Neural progenitor cell (in vitro differentiated cells): Measurements from ENCODE around the gene MAD2L2. TPM values are rescaled to one million over a fixed set of nuclear protein-coding genes. Genes with fewer than 3 reads are reported as not detected.
A peak's percentile ranks its signal among the peaks of the same experiment; 100 is the strongest.

Experiments
- DNase-seq: peaks from one replicate; pipeline ENCODE4 v3.0.0-alpha.2; 2016; ENCODE audit warnings: low spot score
- H2AFZ ChIP-seq: fragments of 200-600 bp; sonication (generic); replicated peaks from 2 replicates; pipeline ENCODE4 v1.6.1; 2016; ENCODE audit warnings: antibody characterized with exemption
- H3F3A ChIP-seq: fragments of 200-600 bp; sonication (generic); 2 replicates; pipeline ENCODE4 v1.6.1; 2016; ENCODE audit warnings: antibody characterized with exemption, low read depth
- H3K27ac ChIP-seq: fragments of 200-600 bp; sonication (generic); 2 replicates; pipeline ENCODE4 v1.5.1; 2016; ENCODE audit warnings: mild to moderate bottlenecking
- H3K27me3 ChIP-seq: fragments of 200-600 bp; sonication (generic); 2 replicates; pipeline ENCODE4 v1.6.1; 2016; ENCODE audit warnings: mild to moderate bottlenecking, moderate library complexity
- H3K36me3 ChIP-seq: fragments of 200-600 bp; sonication (generic); 2 replicates; pipeline ENCODE4 v1.5.1; 2016
- H3K4me1 ChIP-seq: fragments of 200-600 bp; sonication (generic); 2 replicates; pipeline ENCODE4 v1.6.1; 2016; ENCODE audit warnings: mixed run types
- H3K4me2 ChIP-seq: fragments of 200-600 bp; sonication (generic); 2 replicates; pipeline ENCODE4 v1.6.1; 2016
- H3K4me3 ChIP-seq: fragments of 200-600 bp; sonication (generic); 2 replicates; pipeline ENCODE4 v1.5.1; 2016
- H3K79me2 ChIP-seq: fragments of 200-600 bp; sonication (generic); 2 replicates; pipeline ENCODE4 v1.6.1; 2016; ENCODE audit warnings: low read depth
- H3K9ac ChIP-seq: fragments of 200-600 bp; sonication (generic); 2 replicates; pipeline ENCODE4 v1.6.1; 2016
- H3K9me3 ChIP-seq: fragments of 200-600 bp; sonication (generic); 2 replicates; pipeline ENCODE4 v1.5.1; 2016; ENCODE audit warnings: low read depth
- H4K20me1 ChIP-seq: fragments of 200-600 bp; sonication (generic); 2 replicates; pipeline ENCODE4 v1.6.1; 2016; ENCODE audit warnings: low read depth
- H3K27ac Mint-ChIP-seq: 3 replicates; pipeline ENCODE4 v1.8.0; 2021; ENCODE audit warnings: mixed read lengths
- H3K27me3 Mint-ChIP-seq: 2 replicates; pipeline ENCODE4 v1.8.0; 2022; ENCODE audit warnings: low read depth, mild to moderate bottlenecking, inconsistent platforms, moderate library complexity, mixed read lengths; ENCODE audit not compliant: insufficient read depth
- H3K36me3 Mint-ChIP-seq: 3 replicates; pipeline ENCODE4 v1.8.0; 2021; ENCODE audit warnings: mixed read lengths
- H3K4me1 Mint-ChIP-seq: 3 replicates; pipeline ENCODE4 v1.8.0; 2021; ENCODE audit warnings: mixed read lengths
- H3K4me3 Mint-ChIP-seq: 3 replicates; pipeline ENCODE4 v1.8.0; 2021; ENCODE audit warnings: mild to moderate bottlenecking, moderate library complexity, mixed read lengths
- H3K9me3 Mint-ChIP-seq: 3 replicates; pipeline ENCODE4 v1.8.0; 2020; ENCODE audit warnings: mixed read lengths
- CTCF ChIP-seq: fragments of 200-600 bp; sonication (generic); IDR thresholded peaks from 2 replicates; pipeline ENCODE4 v1.5.1; 2017; ENCODE audit warnings: antibody characterized with exemption, mild to moderate bottlenecking
- EZH2 ChIP-seq: fragments of 200-600 bp; sonication (generic); IDR thresholded peaks from 2 replicates; pipeline ENCODE4 v1.6.1; 2017; ENCODE audit warnings: antibody characterized with exemption, mild to moderate bottlenecking, moderate library complexity
- EZH2phosphoT487 ChIP-seq: fragments of 200-600 bp; sonication (generic); IDR thresholded peaks from 2 replicates; pipeline ENCODE4 v1.6.1; 2017; ENCODE audit warnings: antibody characterized with exemption
- total RNA-seq: library from RNA; depleted of rRNA; stranded (reverse); fragments of >200 nt; gene quantifications from 2 replicates; pipeline ENCODE4 v1.2.3, GENCODE V29; 2015; ENCODE audit warnings: low replicate concordance

The MAD2L2 gene
- total RNA-seq, 1 donor from 2014 or later: 108 TPM

GRCh38 chr1:11701551-11701961 is 20.6 kb upstream of the MAD2L2 start:
- peak; percentile 42 for DNase-seq
- peak overlapping the region; percentile 61 for H3K4me3 Mint-ChIP-seq
- H3K36me3 Mint-ChIP-seq: no peaks in the 10 kb centered on the region
- H3K9ac ChIP-seq: no peak overlapping the region
- H3K36me3 ChIP-seq: no peaks in the 10 kb centered on the region
- peaks cover 45% of the 10 kb centered on the region for H3F3A ChIP-seq
- H3K27ac Mint-ChIP-seq: peak overlapping the region; percentile 32
- peak overlapping the region; percentile 40 for H3K4me2 ChIP-seq
- H3K4me3 ChIP-seq: no peak overlapping the region
- peaks cover 89% of the 10 kb centered on the region for H3K79me2 ChIP-seq
- H3K4me1 Mint-ChIP-seq: peaks cover 42% of the 10 kb centered on the region
- H3K27me3 ChIP-seq: no peaks in the 10 kb centered on the region
- no peaks in the 10 kb centered on the region for H3K27me3 Mint-ChIP-seq
- H3K27ac ChIP-seq: peak overlapping the region; percentile 75
- no peak for TF ChIP-seq EZH2phosphoT487
- TF ChIP-seq CTCF: no peak
- TF ChIP-seq EZH2: no peak
- no peaks in the 10 kb centered on the region for H3K9me3 ChIP-seq
- H3K4me1 ChIP-seq: peaks cover 42% of the 10 kb centered on the region
- H2AFZ ChIP-seq: no peak overlapping the region
- peaks cover 72% of the 10 kb centered on the region for H4K20me1 ChIP-seq
- H3K9me3 Mint-ChIP-seq: no peaks in the 10 kb centered on the region

- Histone ChIP-seq H3K9ac (no peak overlapping the region), H2AFZ (no peak overlapping the region), H3K27me3 (no peaks in the 10 kb centered on the region), H3K36me3 (no peaks in the 10 kb centered on the region), H3F3A (peaks cover 52% of the 10 kb centered on the region), H3K27ac (peak overlapping the region; percentile 75), H3K4me1 (peaks cover 44% of the 10 kb centered on the region), H4K20me1 (peaks cover 69% of the 10 kb centered on the region), H3K4me2 (peak overlapping the region; percentile 46), H3K4me3 (no peak overlapping the region), H3K79me2 (peaks cover 91% of the 10 kb centered on the region), H3K9me3 (no peaks in the 10 kb centered on the region)
- no peaks in the 10 kb centered on the region for H3K27me3 Mint-ChIP-seq
- H3K4me1 Mint-ChIP-seq: peaks cover 42% of the 10 kb centered on the region
- H3K27ac Mint-ChIP-seq: peak overlapping the region; percentile 32
- TF ChIP-seq EZH2phosphoT487 (no peak), EZH2 (no peak), CTCF (no peak)
- no peaks in the 10 kb centered on the region for H3K36me3 Mint-ChIP-seq
- H3K4me3 Mint-ChIP-seq: peak overlapping the region; percentile 61
- DNase-seq: peak; percentile 37
- no peaks in the 10 kb centered on the region for H3K9me3 Mint-ChIP-seq
These were observed 19.9 kb upstream of the MAD2L2 start for GRCh38 chr1:11700601-11701467.

- Mint-ChIP-seq H3K4me1 (peaks cover 33% of the 10 kb centered on the region), H3K36me3 (no peaks in the 10 kb centered on the region), H3K27ac (no peak overlapping the region), H3K27me3 (peaks cover 9% of the 10 kb centered on the region), H3K9me3 (no peaks in the 10 kb centered on the region), H3K4me3 (no peak overlapping the region)
- H3K27me3 ChIP-seq: no peaks in the 10 kb centered on the region
- peaks cover 88% of the 10 kb centered on the region for H3K79me2 ChIP-seq
- no peaks in the 10 kb centered on the region for H3K36me3 ChIP-seq
- peaks cover 39% of the 10 kb centered on the region for H3K4me1 ChIP-seq
- H3K4me2 ChIP-seq: no peak overlapping the region
- peaks cover 67% of the 10 kb centered on the region for H4K20me1 ChIP-seq
- H3K9ac ChIP-seq: no peak overlapping the region
- no peak for DNase-seq
- no peaks in the 10 kb centered on the region for H3K9me3 ChIP-seq
- peaks cover 70% of the 10 kb centered on the region for H3F3A ChIP-seq
- TF ChIP-seq EZH2phosphoT487 (no peak), EZH2 (no peak), CTCF (no peak)
- no peak overlapping the region for H3K27ac ChIP-seq
- H3K4me3 ChIP-seq: no peak overlapping the region
- no peak overlapping the region for H2AFZ ChIP-seq
These were observed 16.9 kb upstream of the MAD2L2 start for GRCh38 chr1:11697893-11698210.
